ENCODE measurements around the gene PNKP.

Gene PNKP

DNA sequence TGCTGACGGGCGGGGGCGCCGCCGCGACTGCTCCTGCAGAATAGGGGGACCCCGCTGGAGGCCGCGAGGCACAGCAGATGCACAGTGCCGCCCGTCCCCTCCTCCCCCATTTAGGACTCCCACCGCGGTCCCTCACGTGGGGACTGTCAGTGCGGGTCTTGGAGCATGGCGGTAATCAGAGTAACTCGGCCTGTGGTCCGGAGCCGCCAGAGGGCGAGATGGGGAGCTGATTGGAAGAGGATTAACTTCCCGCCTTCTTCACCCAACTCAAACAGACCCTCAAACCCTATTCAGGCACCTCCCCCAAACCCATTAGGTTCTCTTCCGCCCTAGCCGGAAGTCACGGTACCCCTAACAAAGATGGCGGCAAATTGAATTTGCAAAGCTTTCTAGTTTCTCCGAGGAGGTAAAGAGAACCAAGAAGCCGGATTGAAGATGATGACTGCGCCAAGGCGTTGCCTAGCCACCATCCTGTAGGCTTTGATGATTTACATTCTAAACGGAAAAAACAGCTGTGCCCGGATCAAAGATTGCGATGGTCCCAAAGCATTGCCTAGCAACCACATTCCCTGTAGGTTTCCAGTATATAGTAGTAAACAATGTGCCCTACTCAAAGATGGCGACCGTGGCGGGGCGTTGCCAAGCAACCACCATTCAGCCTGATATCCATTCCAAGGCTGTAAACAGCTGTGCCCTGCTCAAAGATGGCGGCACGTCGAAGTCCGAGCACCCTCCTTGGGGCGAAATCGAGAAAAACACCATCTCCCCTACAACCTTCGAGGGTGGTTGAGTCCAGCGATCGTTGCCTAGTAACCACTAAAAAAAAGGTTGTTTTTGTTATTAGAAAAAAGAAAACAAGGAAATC, 54.1 kb downstream of the PNKP start, which contains the start of gene FUZ:
Gene FUZ (minus strand): TSS at position 296 of the 865 bp plus-strand sequence. CDS start 186 bp downstream, at position 110.
- no peak for DNase-seq

DNA sequence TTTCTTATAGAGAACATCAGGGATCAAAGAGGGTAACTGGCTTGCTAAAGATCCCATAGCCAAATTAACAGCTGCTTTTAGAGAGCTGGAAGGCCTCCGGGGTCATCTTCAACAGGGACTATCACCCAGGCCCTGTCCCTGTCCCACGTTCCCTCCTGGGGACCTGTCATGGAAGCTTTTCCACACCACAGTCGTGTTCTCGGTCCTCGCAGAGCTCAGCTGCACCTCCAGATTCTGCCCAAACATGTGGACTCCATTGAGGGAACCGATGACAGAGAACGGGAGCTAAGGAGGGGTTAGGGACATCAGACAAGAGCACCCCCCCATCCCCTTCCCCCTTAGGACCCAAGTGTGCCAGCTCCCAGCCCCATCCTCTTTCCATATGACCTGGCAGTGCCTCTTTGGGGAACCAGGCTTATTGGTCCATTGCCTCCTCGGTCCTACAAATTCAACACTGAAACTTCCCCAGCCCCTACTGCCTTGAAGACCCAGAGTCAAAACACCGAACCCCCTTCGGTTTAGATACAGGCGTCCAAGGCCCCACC, 54.9 kb downstream of the PNKP start:
- no peak for DNase-seq

DNA sequence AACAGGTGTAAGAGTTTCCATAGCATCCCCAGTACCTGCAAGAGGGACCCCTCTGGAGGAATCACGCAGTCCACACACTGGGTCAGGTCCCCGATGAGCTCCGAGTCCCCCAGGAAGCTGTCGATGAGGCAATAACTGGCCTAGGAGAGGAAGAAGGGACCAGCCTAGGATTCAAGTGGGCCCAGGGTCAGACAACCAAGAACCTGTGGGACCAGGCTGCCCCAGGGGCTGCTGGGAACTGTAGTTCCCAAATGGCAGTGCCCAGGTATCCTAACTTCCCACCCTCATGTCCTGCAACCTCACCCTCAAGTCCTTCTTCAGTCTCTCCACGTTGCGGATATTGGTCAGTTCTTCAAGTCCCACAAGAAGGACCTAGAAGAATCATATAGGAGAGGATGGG, 56.0 kb downstream of the PNKP start:
- DNase-seq: no peak
